ENCODE results near the gene CAMK4.

DNA sequence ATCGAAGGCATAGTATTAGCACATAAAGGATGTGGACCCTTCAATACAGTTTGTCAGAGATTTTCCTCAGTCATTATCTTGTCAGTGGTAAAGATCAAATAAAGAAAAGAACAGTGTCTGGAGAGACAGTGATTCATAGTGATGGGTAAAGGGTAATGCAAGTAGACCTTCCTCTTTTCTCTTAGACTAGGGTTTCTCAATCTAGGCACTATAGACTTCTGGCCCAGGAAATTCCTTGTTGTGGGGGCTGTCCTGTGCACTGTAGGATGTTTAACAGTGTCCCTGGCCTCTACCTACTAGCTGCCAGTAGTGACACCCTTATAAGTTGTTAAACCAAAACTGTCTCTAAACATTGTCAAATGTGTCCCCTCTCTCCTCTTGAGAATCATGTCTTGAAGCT lies 6.9 kb downstream of the CAMK4 start:
- TF ChIP-seq EZH2 (IDR thresholded peaks at IDR 0.05; ENCODE audit: low read length) = no peak
- no peak for TF ChIP-seq CTCF (optimal IDR thresholded peaks at IDR 0.05 in 1 of 3, IDR thresholded peaks at IDR 0.05 in 1 of 3, conservative IDR thresholded peaks at IDR 0.05 in 1 of 3; ENCODE audit: extremely low read depth in 1 of 3, insufficient read depth in 2 of 3, low read length in 3 of 3)

Data from keratinocyte (primary cell).